ENCODE measurements around the gene MAML1.
"Not testable (repeated sequence)": the region's sequence is repeated elsewhere in the genome, so short reads cannot be mapped to it uniquely, and the experiment has no call there.

Gene MAML1
- total RNA-seq, result 16.4 to 48.0 (median 28.7) reads per million in 17 experiments

- DNase-seq, result peak; percentile 100
Observed at GRCh38 chr5:179732412-179732917, at the start of gene MAML1. MAML1 (plus strand) TSS chr5:179732822; CDS start chr5:179733113, 291 bp downstream.

GRCh38 chr5:179689212-179689611 is 43.4 kb upstream of the MAML1 start:
- DNase-seq, result not testable (repeated sequence)

GRCh38 chr5:179694561-179694960 is 38.1 kb upstream of the MAML1 start:
- DNase-seq, result peak in 2 of 4 experiments; percentile 30 to 40

GRCh38 chr5:179696603-179697002 is 36.0 kb upstream of the MAML1 start:
- peak in 2 of 4 experiments; percentile 37 to 46 for DNase-seq

- no peak for DNase-seq
Observed at GRCh38 chr5:179697108-179697507, 35.5 kb upstream of the MAML1 start.

GRCh38 chr5:179697543-179697942 is 35.1 kb upstream of the MAML1 start:
- not testable (repeated sequence) for DNase-seq

GRCh38 chr5:179697993-179698934 is 34.4 kb upstream of the MAML1 start:
- peak; percentile 99 to 100 (median 99) for DNase-seq

GRCh38 chr5:179698935-179699615 is 33.5 kb upstream of the MAML1 start, which contains the start of gene CANX:
CANX (plus strand) TSS chr5:179698967; CDS start chr5:179705682, 6,715 bp downstream.
- peak in 3 of 4 experiments; percentile 53 to 59 (median 58) for DNase-seq

- peak; percentile 55 to 73 (median 64) for DNase-seq
Observed at GRCh38 chr5:179699616-179700237, 32.9 kb upstream of the MAML1 start.

- DNase-seq, result peak in 3 of 4 experiments; percentile 12 to 33 (median 25)
Observed at GRCh38 chr5:179700401-179700918, 32.2 kb upstream of the MAML1 start.

GRCh38 chr5:179716286-179716685 is 16.3 kb upstream of the MAML1 start:
- DNase-seq, result no peak

- DNase-seq, result no peak
Observed at GRCh38 chr5:179720222-179720621, 12.4 kb upstream of the MAML1 start.

GRCh38 chr5:179724163-179724562 is 8.5 kb upstream of the MAML1 start:
- no peak for DNase-seq

GRCh38 chr5:179727106-179727505 is 5.5 kb upstream of the MAML1 start:
- peak in 2 of 4 experiments; percentile 38 to 52 for DNase-seq

- DNase-seq, result no peak
Observed at GRCh38 chr5:179729303-179729702, 3.3 kb upstream of the MAML1 start.

- peak in 1 of 4 experiments; percentile 8 for DNase-seq
Observed at GRCh38 chr5:179729727-179730126, 2.9 kb upstream of the MAML1 start.

- no peak for DNase-seq
Observed at GRCh38 chr5:179730356-179730755, 2.3 kb upstream of the MAML1 start.

GRCh38 chr5:179730852-179731251 is 1.8 kb upstream of the MAML1 start:
- peak; percentile 15 to 51 (median 32) for DNase-seq

- DNase-seq, result peak; percentile 78 to 95 (median 84)
Observed at GRCh38 chr5:179731791-179732411, 721 bp upstream of the MAML1 start.

GRCh38 chr5:179732918-179733771 is 523 bp downstream of the MAML1 start:
- DNase-seq, result peak; percentile 30 to 67 (median 58)

- no peak for DNase-seq
Observed at GRCh38 chr5:179733772-179734126, 1.1 kb downstream of the MAML1 start.
